K562 (cell line): ENCODE results near the gene KCNT1. TPM values are rescaled to one million over a fixed set of nuclear protein-coding genes. Genes with fewer than 3 reads are reported as not detected.
A peak's percentile ranks its signal among the peaks of the same experiment; 100 is the strongest.

Source experiments
- ATAC-seq: fragments of 200-7000 bp; cut with Tn5 transposase; 3 replicates; pipeline ENCODE4 v1.9.1; 2020; ENCODE audit warnings: moderate library complexity
- BruUV-seq: library from RNA; stranded (reverse); fragments of 400-500 nt; replicated peaks from 2 replicates; lab custom pipeline; 2021; lab: Mats Ljungman, UMichigan
- CTCF ChIA-PET: fragments of 300-600 bp; formaldehyde crosslinking; extraction: SDS; loops from one replicate; lab custom pipeline; 2021; ENCODE audit warnings: low intra/inter-chr PET ratio; lab: Yijun Ruan, JAX
- POLR2A ChIA-PET: fragments of 300-600, 350-650 bp; sonication (Branson Sonifier 250); formaldehyde crosslinking; extraction: SDS; loops from one replicate; lab custom pipeline; 2021; ENCODE audit warnings: antibody characterized with exemption, inconsistent platforms; lab: Yijun Ruan, JAX
- DNase-seq, 4 experiments: peaks; one replicate each; pipeline versions ENCODE4 v3.0.0 to v3.0.0-alpha.2; 2011 to 2018; ENCODE audit warnings: low spot score in 3 of 4, mixed read lengths in 3 of 4; ENCODE audit errors: extremely low read depth in 1 of 4
- FAIRE-seq: peaks from 2 replicates; lab custom pipeline; 2011; peaks lifted over from hg19 to GRCh38; lab: Jason Lieb, UNC
- H2AFZ ChIP-seq: 2 replicates; pipeline ENCODE4 v1.6.0; 2011; ENCODE audit warnings: low read depth, low read length, control low read depth, inconsistent platforms
- H3K27ac ChIP-seq: fragments of 200-600 bp; 3 replicates; pipeline ENCODE4 v1.8.0; 2011; ENCODE audit warnings: low read depth, mild to moderate bottlenecking, control low read depth, inconsistent platforms, low read length, moderate library complexity, mixed read lengths; ENCODE audit errors: extremely low read depth
- H3K27me3 ChIP-seq, 2 experiments: fragments of 300-600 bp in 1 of 2; 2 replicates in 1 of 2; 3 replicates in 1 of 2; pipeline versions ENCODE4 v1.6.0 to v1.8.0; 2011; ENCODE audit warnings: inconsistent platforms in 2 of 2, low read length in 2 of 2, mild to moderate bottlenecking in 1 of 2, mixed read lengths in 1 of 2, moderate library complexity in 1 of 2; ENCODE audit not compliant: control insufficient read depth in 2 of 2, insufficient read depth in 2 of 2
- H3K36me3 ChIP-seq: fragments of 300-600 bp; 3 replicates; pipeline ENCODE4 v1.8.0; 2011; ENCODE audit warnings: mild to moderate bottlenecking, low read length, inconsistent platforms; ENCODE audit not compliant: control insufficient read depth, insufficient read depth
- H3K4me1 ChIP-seq, 2 experiments: fragments of 200-600 bp in 1 of 2; replicated peaks in 1 of 2; 2 replicates in 1 of 2; 3 replicates in 1 of 2; pipeline versions ENCODE4 v1.5.1 to v1.8.0; 2011; ENCODE audit warnings: inconsistent platforms in 2 of 2, low read length in 2 of 2, mild to moderate bottlenecking in 1 of 2, mixed read lengths in 1 of 2, moderate library complexity in 1 of 2; ENCODE audit not compliant: control insufficient read depth in 2 of 2, insufficient read depth in 2 of 2
- H3K4me2 ChIP-seq: 2 replicates; pipeline ENCODE4 v1.6.1; 2011; ENCODE audit warnings: low read length, control low read depth, inconsistent platforms, mixed read lengths; ENCODE audit not compliant: insufficient read depth
- H3K4me3 ChIP-seq: fragments of 200-600 bp; sonication (generic), shearing (Covaris generic); 2 replicates; pipeline ENCODE4 v1.5.1; 2016; ENCODE audit warnings: control low read depth, inconsistent platforms
- H3K79me2 ChIP-seq: fragments of 200-600 bp; 3 replicates; pipeline ENCODE4 v1.8.0; 2011; ENCODE audit warnings: low read length, inconsistent platforms; ENCODE audit not compliant: control insufficient read depth, insufficient read depth
- H3K9ac ChIP-seq, 2 experiments: 2 replicates each; pipeline versions ENCODE4 v1.6.0 to v1.6.1; 2011; ENCODE audit warnings: low read depth in 2 of 2, low read length in 2 of 2, control low read depth in 1 of 2, inconsistent platforms in 1 of 2, mild to moderate bottlenecking in 1 of 2, mixed read lengths in 1 of 2; ENCODE audit not compliant: insufficient read depth in 1 of 2
- H3K9me1 ChIP-seq: one replicate; pipeline ENCODE4 v1.6.0; 2011; ENCODE audit warnings: inconsistent platforms, mild to moderate bottlenecking, low read length, moderate library complexity; ENCODE audit not compliant: control insufficient read depth, insufficient read depth
- H3K9me3 ChIP-seq: replicated peaks from 2 replicates; pipeline ENCODE4 v1.5.1; 2011; ENCODE audit warnings: low read depth, low read length, inconsistent platforms; ENCODE audit not compliant: control insufficient read depth, insufficient read depth
- H4K20me1 ChIP-seq: replicated peaks from 2 replicates; pipeline ENCODE4 v1.6.1; 2011; ENCODE audit warnings: low read length, inconsistent platforms, mixed read lengths; ENCODE audit not compliant: control insufficient read depth, insufficient read depth
- CTCF ChIP-seq, 3 experiments: IDR thresholded peaks in 2 of 3; conservative IDR thresholded peaks in 1 of 3; 2 replicates each; pipeline ENCODE4 v1.5.1; 2011 to 2012; ENCODE audit warnings: low read length in 3 of 3, mild to moderate bottlenecking in 3 of 3, control low read depth in 2 of 3, improper control_type of control experiment in 1 of 3, inconsistent platforms in 1 of 3, low read depth in 1 of 3, mixed read lengths in 1 of 3, moderate library complexity in 1 of 3; ENCODE audit not compliant: insufficient read depth in 2 of 3
- NR2C2 ChIP-seq, 2 experiments: fragments of 200-800 bp in 1 of 2; sonication (Bioruptor generic) in 1 of 2; sonication (generic) in 1 of 2; formaldehyde crosslinking in 1 of 2; IDR thresholded peaks; 2 replicates each; pipeline versions ENCODE4 v1.6.1 to v1.8.0; 2016 to 2022; ENCODE audit warnings: mild to moderate bottlenecking in 1 of 2, missing compliant biosample characterization in 1 of 2, missing genetic modification characterization in 1 of 2, missing genetic modification reagents in 1 of 2
- SMC3 ChIP-seq: conservative IDR thresholded peaks from 2 replicates; pipeline ENCODE4 v1.6.1; 2011; ENCODE audit warnings: low read depth, low read length, improper control_type of control experiment; ENCODE audit not compliant: insufficient read depth
- THAP7 ChIP-seq: fragments of 250-450 bp; sonication (Bioruptor Pico); IDR thresholded peaks from 2 replicates; pipeline ENCODE4 v1.5.0; 2021
- ZNF354B ChIP-seq: fragments of 250-450 bp; sonication (Bioruptor Pico); IDR thresholded peaks from 2 replicates; pipeline ENCODE4 v1.4.0; 2020
- ZNF830 ChIP-seq: fragments of 250-450 bp; sonication (Bioruptor Pico); IDR thresholded peaks from 2 replicates; pipeline ENCODE4 v1.5.0; 2021; ENCODE audit warnings: mild to moderate bottlenecking
- WGBS: fragments of 100-300 bp; shearing (Covaris generic); methylation state at CpG from one replicate; pipeline ENCODE4 v1.1.6; 2016; ENCODE audit warnings: low coverage, mixed read lengths; ENCODE audit not compliant: insufficient coverage; ENCODE audit errors: missing lambda C conversion rate; 5-methylcytosine and 5-hydroxymethylcytosine counted together
- in situ Hi-C: fragments of 300-500 bp; cut with MboI; formaldehyde crosslinking; loops from 4 replicates; pipeline ENCODE4 v1.15.0; 2018; ENCODE audit warnings: inconsistent platforms, mixed read lengths
- intact Hi-C: fragments of 100-400 bp; cut with micrococcal nuclease; formaldehyde crosslinking; loops from 2 replicates; pipeline ENCODE4 v1.14.2; 2022
- polyA plus RNA-seq, 8 experiments: library from polyadenylated mRNA; depleted of rRNA in 4 of 8; stranded (reverse) in 5 of 8; unstranded in 3 of 8; fragments of >200 nt; fragmentation: Nextera tagmentation in 2 of 8; fragmentation: Illumina TruSeq in 1 of 8; extraction: Ambion mirVana in 2 of 8; extraction: Trizol in 1 of 8; gene quantifications; 2 replicates each; pipeline versions ENCODE4 v1.2.1 to v1.2.3, GENCODE V29; 2011 to 2014; ENCODE audit warnings: inconsistent platforms in 1 of 8, missing spikeins in 1 of 8
- total RNA-seq, 7 experiments: library from RNA; depleted of rRNA in 6 of 7; stranded (reverse); fragments of >200 nt in 6 of 7; fragmentation: Illumina TruSeq in 2 of 7; extraction: Trizol in 2 of 7; gene quantifications; 2 replicates each; pipeline versions ENCODE4 v1.2.1 to v1.2.3, GENCODE V29; 2011 to 2021; ENCODE audit warnings: low replicate concordance in 1 of 7
- TF ChIP-seq, protein P1 (sequence below): fragments of 450-650 bp; IDR thresholded peaks from 2 replicates; pipeline ENCODE4 v1.6.1; 2016; ENCODE audit warnings: low read depth

The KCNT1 gene
- total and polyA plus RNA-seq, 9 of the 15 experiments (the other 6 are each of a cell fraction or from before 2014, with no cell fraction given) = 0.05 TPM; not detected in 8

GRCh38 chr9:135797507-135798262 is 95.7 kb downstream of the KCNT1 start:
- Histone ChIP-seq H3K4me3 (no peak overlapping the region), H4K20me1 (peaks cover 9% of the 10 kb centered on the region), H3K27ac (no peak overlapping the region), H2AFZ (no peak overlapping the region), H3K36me3 (no peaks in the 10 kb centered on the region), H3K79me2 (no peaks in the 10 kb centered on the region), H3K4me2 (peak overlapping the region; percentile 16; the same call in 1 of the 2 replicates), H3K9me1 (no peaks in the 10 kb centered on the region), H3K9ac (0 out of 4 replicates have a peak overlapping the region, but pooled peaks of 1 of the 2 experiments have one; percentile 60), H3K9me3 (no peaks in the 10 kb centered on the region; the same call in 1 of the 2 replicates), H3K4me1 (peaks cover 3 to 32% of the 10 kb centered on the region in 2 experiments; a peak in 3 of 5 replicates), H3K27me3 (peaks cover 6 to 35% of the 10 kb centered on the region in 2 experiments; a peak in 4 of 5 replicates)
- BruUV-seq = no TSS peak
- 19% methylated on average over 18 of the region's 24 CpGs for WGBS
- in situ Hi-C loops (loop anchor here (10.0 kb wide), 1 partner anchor 477 kb away; no protein-coding TSS in a partner anchor), intact Hi-C loops (loop anchor here (5.0 to 10.0 kb wide), 3 partner anchors 93 to 325 kb away; partner anchors contain the start of gene KCNT1)
- POLR2A ChIA-PET = interaction anchor here (0.6 kb wide), 1 partner anchor 159 kb away, joined by 3 read pairs; no protein-coding TSS in a partner anchor
- DNase-seq = peak; percentile 74 to 80 (median 79)
- peak; percentile 29 for FAIRE-seq
- CTCF ChIA-PET = interaction anchor here (0.6 to 0.7 kb wide), 4 partner anchors 85 to 1196 kb away, joined by 3 to 6 read pairs (median 4); no protein-coding TSS in a partner anchor
- ATAC-seq = peak; percentile 88
- no peak for TF ChIP-seq ZNF354B (CRISPR knock-in tag)
- peak; percentile 75 to 93 (median 82) for TF ChIP-seq CTCF (IDR thresholded peaks at IDR 0.05 in 2 of 3, conservative IDR thresholded peaks at IDR 0.05 in 1 of 3; ENCODE audit: insufficient read depth in 2 of 3, low read depth in 1 of 3, low read length in 3 of 3)
- peak; percentile 52; the same call in 1 of the 2 replicates for TF ChIP-seq SMC3
- TF ChIP-seq ZNF830 = no peak
- no peak for TF ChIP-seq THAP7 (CRISPR knock-in tag)
- TF ChIP-seq, protein P1, sequence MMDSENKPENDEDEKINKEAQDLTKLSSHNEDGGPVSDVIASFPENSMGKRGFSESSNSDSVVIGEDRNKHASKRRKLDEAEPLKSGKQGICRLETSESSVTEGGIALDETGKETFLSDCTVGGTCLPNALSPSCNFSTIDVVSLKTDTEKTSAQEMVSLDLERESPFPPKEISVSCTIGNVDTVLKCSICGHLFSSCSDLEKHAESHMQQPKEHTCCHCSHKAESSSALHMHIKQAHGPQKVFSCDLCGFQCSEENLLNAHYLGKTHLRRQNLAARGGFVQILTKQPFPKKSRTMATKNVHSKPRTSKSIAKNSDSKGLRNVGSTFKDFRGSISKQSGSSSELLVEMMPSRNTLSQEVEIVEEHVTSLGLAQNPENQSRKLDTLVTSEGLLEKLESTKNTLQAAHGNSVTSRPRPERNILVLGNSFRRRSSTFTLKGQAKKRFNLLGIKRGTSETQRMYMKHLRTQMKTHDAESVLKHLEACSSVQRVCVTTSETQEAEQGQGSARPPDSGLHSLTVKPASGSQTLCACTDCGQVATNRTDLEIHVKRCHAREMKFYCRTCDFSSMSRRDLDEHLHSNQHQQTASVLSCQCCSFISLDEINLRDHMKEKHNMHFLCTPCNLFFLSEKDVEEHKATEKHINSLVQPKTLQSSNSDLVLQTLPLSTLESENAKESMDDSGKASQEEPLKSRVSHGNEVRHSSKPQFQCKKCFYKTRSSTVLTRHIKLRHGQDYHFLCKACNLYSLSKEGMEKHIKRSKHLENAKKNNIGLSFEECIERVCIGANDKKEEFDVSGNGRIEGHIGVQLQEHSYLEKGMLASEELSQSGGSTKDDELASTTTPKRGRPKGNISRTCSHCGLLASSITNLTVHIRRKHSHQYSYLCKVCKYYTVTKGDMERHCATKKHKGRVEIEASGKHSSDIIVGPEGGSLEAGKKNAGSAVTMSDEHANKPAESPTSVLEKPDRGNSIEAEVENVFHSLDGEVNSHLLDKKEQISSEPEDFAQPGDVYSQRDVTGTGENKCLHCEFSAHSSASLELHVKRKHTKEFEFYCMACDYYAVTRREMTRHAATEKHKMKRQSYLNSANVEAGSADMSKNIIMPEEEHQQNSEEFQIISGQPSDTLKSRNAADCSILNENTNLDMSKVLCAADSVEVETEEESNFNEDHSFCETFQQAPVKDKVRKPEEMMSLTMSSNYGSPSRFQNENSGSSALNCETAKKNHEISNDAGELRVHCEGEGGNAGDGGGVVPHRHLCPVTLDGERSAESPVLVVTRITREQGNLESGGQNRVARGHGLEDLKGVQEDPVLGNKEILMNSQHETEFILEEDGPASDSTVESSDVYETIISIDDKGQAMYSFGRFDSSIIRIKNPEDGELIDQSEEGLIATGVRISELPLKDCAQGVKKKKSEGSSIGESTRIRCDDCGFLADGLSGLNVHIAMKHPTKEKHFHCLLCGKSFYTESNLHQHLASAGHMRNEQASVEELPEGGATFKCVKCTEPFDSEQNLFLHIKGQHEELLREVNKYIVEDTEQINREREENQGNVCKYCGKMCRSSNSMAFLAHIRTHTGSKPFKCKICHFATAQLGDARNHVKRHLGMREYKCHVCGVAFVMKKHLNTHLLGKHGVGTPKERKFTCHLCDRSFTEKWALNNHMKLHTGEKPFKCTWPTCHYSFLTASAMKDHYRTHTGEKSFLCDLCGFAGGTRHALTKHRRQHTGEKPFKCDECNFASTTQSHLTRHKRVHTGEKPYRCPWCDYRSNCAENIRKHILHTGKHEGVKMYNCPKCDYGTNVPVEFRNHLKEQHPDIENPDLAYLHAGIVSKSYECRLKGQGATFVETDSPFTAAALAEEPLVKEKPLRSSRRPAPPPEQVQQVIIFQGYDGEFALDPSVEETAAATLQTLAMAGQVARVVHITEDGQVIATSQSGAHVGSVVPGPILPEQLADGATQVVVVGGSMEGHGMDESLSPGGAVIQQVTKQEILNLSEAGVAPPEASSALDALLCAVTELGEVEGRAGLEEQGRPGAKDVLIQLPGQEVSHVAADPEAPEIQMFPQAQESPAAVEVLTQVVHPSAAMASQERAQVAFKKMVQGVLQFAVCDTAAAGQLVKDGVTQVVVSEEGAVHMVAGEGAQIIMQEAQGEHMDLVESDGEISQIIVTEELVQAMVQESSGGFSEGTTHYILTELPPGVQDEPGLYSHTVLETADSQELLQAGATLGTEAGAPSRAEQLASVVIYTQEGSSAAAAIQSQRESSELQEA = no peak
- no peak for TF ChIP-seq NR2C2 (CRISPR knock-in tag; IDR thresholded peaks at IDR 0.05)
- TF ChIP-seq NR2C2 (tag; IDR thresholded peaks at IDR 0.05) = no peak
